HG03571 (cell line): ENCODE measurements around the gene SIRT6.
"Not testable (repeated sequence)": the region's sequence is repeated elsewhere in the genome, so short reads cannot be mapped to it uniquely, and the experiment has no call there.

Source experiments
- ATAC-seq: cut with Tn5 transposase; IDR thresholded peaks from one replicate; pipeline ENCODE4 v1.9.1; 2021; ENCODE audit not compliant: unreplicated experiment

Gene SIRT6

DNA sequence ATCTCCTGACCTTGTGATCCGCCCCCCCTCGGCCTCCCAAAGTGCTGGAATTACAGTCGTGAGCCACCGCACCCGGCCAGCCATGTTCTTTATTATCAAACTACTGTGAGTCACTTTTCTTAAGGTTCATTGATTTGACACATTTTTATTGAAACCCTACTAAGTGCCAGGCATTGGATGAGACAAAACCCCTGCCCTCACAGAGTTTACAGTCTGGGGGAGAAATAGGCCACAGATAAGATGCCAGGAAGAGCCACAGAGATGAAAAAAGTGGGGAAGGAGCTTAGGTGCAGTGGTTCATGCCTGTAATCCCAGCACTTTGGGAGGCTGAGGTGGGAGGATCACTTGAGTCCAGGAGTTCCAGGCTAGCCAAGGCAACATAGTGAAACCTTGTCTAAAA, 43.9 kb downstream of the SIRT6 start:
- no peak for ATAC-seq

DNA sequence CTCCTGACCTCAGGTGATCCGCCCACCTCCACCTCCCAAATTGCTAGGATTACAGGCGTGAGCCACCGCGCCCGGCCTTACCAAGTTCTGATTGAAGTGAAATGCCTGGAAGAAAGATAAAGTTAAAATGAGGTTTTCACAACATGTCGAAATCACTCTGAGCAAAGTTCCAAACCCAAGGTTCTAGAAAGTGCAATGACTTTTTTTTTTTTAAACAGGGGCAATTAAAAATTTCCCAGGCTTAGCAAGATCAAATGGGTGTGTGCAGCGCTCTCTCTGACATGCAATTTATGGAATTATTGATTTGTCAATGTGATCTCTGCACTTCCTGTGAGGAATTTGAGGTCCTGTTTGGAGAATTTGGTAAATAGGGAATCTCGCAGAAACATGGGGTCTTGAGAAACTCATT, 45.7 kb downstream of the SIRT6 start:
- no peak for ATAC-seq

DNA sequence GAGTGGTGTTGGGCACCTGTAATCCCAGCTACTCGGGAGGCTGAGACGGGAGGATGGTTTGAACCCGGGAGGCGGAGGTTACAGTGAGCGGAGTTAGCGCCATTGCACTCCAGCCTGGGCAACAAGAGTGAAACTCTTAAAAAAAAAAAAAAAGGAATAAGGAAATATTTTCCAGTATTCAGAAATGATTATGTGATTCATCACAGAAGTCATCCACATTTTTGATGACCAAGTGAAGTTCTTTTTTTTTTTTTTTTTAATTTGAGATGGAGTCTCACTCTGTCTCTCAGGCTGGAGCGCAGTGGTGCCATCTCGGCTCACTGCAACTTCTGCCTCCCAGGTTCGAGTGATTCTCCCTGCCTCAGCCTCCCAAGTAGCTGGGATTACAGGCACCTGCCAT, 47.0 kb downstream of the SIRT6 start:
- not testable (repeated sequence) for ATAC-seq

DNA sequence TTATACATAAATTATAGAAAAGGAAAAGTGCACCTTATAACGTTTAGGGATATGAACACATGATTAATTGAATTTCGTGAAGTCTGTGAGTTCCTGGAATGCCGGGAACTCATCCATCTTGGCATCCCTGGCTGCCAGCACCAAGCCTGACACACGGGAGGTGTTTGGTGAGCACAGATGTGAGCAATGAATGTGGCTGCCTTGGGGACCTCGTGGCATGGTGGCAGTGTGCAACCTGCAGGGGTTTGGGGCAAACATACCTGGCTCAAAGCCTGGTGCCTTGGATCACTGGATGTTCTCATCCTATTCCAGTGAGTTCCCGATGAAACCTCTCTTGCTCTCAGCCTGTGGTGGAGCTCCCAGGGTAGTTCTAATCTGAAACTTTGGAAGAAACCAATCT, 48.0 kb downstream of the SIRT6 start:
- ATAC-seq = no peak

DNA sequence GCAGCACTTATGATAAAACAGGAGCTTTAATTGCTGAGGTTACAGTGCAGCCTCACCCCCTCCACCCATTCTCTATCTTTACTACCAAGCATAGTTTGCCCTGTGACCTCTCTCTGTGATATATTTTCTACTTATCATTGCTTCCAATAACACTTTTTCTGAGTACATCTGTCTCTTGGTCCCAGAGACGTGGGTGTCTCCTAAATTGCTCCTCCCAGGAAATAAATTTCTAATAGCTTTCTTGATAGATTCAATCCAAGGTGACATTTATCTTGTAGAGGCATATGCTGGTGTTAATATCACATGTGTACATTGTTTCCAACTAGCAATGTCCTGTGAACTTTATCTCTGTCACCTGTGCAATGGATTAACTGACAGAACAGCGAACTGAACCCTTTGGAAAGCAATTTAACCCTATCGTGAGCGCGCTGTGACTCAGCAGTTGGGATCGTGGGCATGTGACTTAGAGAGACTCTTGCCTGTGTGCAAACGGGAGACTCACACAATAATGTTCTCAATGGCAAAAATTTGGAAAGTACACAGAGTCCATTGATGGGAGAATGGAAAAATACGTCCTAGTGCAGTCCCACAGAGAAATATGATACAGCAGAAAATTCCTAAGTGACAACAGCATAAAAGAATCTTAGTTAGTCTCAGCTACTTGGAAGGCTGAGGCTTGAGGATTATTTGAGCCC, 51.5 kb downstream of the SIRT6 start:
- no peak for ATAC-seq

DNA sequence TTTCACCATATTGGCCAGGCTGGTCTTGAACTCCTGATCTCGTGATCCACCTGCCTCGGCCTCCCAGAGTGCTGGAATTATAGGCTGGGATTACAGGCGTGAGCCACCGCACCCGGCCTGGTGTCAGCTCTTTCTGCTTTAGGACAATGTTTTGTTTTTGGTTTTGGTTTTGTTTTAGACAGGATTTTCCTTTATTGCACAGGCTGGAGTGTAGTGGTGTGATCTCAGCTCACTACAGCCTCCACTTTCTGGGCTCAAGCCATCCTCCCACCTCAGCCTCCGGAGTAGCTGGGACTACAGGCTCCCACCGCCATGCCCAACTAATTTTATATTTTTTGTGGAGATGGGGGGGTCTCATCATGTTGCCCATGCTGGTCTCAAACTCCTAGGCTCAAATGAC, 53.3 kb downstream of the SIRT6 start:
- not testable (repeated sequence) for ATAC-seq

DNA sequence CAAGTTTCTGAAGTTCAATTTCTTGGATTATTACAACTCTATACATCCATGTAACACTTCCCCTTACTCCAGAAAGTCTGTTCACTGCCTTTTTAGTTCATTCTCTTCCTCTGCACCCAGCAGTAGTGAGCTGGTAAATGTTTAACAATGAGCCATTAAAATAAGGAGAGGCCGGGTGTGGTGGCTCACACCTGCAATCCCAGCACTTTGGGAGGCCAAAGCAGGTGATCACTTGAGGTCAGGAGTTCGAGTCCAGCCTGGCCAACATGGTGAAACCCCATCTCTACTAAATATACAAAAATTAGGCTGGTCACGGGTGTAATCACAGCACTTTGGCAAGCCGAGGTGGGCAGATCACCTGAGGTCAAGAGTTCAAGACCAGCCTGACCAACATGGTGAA, 55.0 kb downstream of the SIRT6 start:
- not testable (repeated sequence) for ATAC-seq

DNA sequence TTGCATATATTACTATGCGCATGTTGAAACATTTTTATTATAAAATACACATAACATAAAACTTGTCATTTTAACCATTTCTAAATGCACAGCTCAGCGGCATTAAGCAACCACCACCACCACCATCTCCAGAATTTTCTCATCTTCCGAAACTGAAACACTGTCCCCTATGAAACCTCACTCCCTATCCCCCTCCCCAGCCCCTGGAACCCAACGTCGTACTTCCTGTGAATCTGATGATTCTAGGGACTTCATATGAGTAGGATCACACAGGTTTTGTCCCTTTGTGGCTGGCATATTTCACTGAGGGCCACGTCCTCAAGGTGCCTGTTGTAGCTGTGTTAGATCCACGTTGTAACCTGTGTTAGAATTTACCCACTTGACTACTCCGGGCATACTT, 57.7 kb downstream of the SIRT6 start:
- no peak for ATAC-seq
